Measurements from ENCODE around the gene CCK. TPM values are rescaled to one million over a fixed set of nuclear protein-coding genes. Genes with fewer than 3 reads are reported as not detected.

CCK gene
- total RNA-seq, 2 donors from 2014 or later = not detected

GRCh38 chr3:42263354-42264346 lies 2.3 kb downstream of the CCK start:
- H3K9me3 Mint-ChIP-seq = no peaks in the 10 kb centered on the region
- peaks cover 12% of the 10 kb centered on the region for H3K4me1 Mint-ChIP-seq (ENCODE audit: low read depth)
- peaks cover 3 to 5% of the 10 kb centered on the region in 2 donors for H3K36me3 Mint-ChIP-seq (ENCODE audit: insufficient read depth in 2 of 2)
- H3K4me3 Mint-ChIP-seq = peak overlapping the region; percentile 66 to 74
- H3K27me3 Mint-ChIP-seq (ENCODE audit: low read depth) = peaks cover 71% of the 10 kb centered on the region
- DNase-seq (peak; percentile 18 to 33), ATAC-seq (replicated peaks in 1 of 2) (peak; percentile 45 to 66)
- no peak overlapping the region for H3K27ac Mint-ChIP-seq

GRCh38 chr3:42262525-42262924 lies 3.5 kb downstream of the CCK start:
- Mint-ChIP-seq H3K27ac (no peak overlapping the region), H3K4me1 (ENCODE audit: low read depth) (peaks cover 12% of the 10 kb centered on the region), H3K9me3 (no peaks in the 10 kb centered on the region), H3K36me3 (ENCODE audit: insufficient read depth in 2 of 2) (peaks cover 3 to 5% of the 10 kb centered on the region in 2 donors), H3K4me3 (no peak overlapping the region), H3K27me3 (ENCODE audit: low read depth) (peaks cover 72% of the 10 kb centered on the region)
- ATAC-seq (replicated peaks in 1 of 2) (no peak), DNase-seq (no peak)

- H3K27me3 Mint-ChIP-seq (ENCODE audit: low read depth) = peaks cover 45% of the 10 kb centered on the region
- H3K9me3 Mint-ChIP-seq = no peaks in the 10 kb centered on the region
- no peak for ATAC-seq (replicated peaks in 1 of 2)
- no peaks in the 10 kb centered on the region for H3K36me3 Mint-ChIP-seq (ENCODE audit: insufficient read depth in 2 of 2)
- no peak overlapping the region for H3K27ac Mint-ChIP-seq
- no peak for DNase-seq
- peaks cover 9% of the 10 kb centered on the region for H3K4me1 Mint-ChIP-seq (ENCODE audit: low read depth)
- no peak overlapping the region for H3K4me3 Mint-ChIP-seq
These were observed 9.0 kb downstream of the CCK start for GRCh38 chr3:42257007-42257406.

GRCh38 chr3:42256135-42256819 lies 9.7 kb downstream of the CCK start:
- ATAC-seq (replicated peaks in 1 of 2) = peak; percentile 47 to 58
- Mint-ChIP-seq H3K4me3 (no peak overlapping the region), H3K9me3 (no peaks in the 10 kb centered on the region), H3K4me1 (ENCODE audit: low read depth) (peaks cover 9% of the 10 kb centered on the region), H3K36me3 (ENCODE audit: insufficient read depth in 2 of 2) (no peaks in the 10 kb centered on the region), H3K27ac (no peak overlapping the region), H3K27me3 (ENCODE audit: low read depth) (peaks cover 38% of the 10 kb centered on the region)
- no peak for DNase-seq

- ATAC-seq (replicated peaks in 1 of 2) = no peak
These were observed 11.4 kb downstream of the CCK start for GRCh38 chr3:42254566-42254965.

GRCh38 chr3:42250761-42251160 lies 15.2 kb downstream of the CCK start:
- ATAC-seq (replicated peaks in 1 of 2) = no peak
- Mint-ChIP-seq H3K4me1 (ENCODE audit: low read depth) (peaks cover 2% of the 10 kb centered on the region), H3K27me3 (ENCODE audit: low read depth) (peaks cover 30% of the 10 kb centered on the region), H3K9me3 (no peaks in the 10 kb centered on the region), H3K4me3 (no peak overlapping the region), H3K27ac (no peak overlapping the region), H3K36me3 (ENCODE audit: insufficient read depth in 2 of 2) (no peaks in the 10 kb centered on the region)
- DNase-seq = no peak

More at GRCh38 chr3:42254566-42254965, 11.4 kb downstream of the CCK start:
- peaks cover 9% of the 10 kb centered on the region for H3K4me1 Mint-ChIP-seq (ENCODE audit: low read depth)
- no peaks in the 10 kb centered on the region for H3K9me3 Mint-ChIP-seq
- no peak for DNase-seq
- no peak overlapping the region for H3K4me3 Mint-ChIP-seq
- H3K27me3 Mint-ChIP-seq (ENCODE audit: low read depth) = peaks cover 27% of the 10 kb centered on the region
- no peaks in the 10 kb centered on the region for H3K36me3 Mint-ChIP-seq (ENCODE audit: insufficient read depth in 2 of 2)
- no peak overlapping the region for H3K27ac Mint-ChIP-seq

- no peak overlapping the region for H3K4me3 Mint-ChIP-seq
These were observed 18.4 kb downstream of the CCK start for GRCh38 chr3:42247576-42248027.

GRCh38 chr3:42246091-42246490 lies 19.9 kb downstream of the CCK start:
- H3K4me1 Mint-ChIP-seq (ENCODE audit: low read depth) = no peaks in the 10 kb centered on the region
- H3K9me3 Mint-ChIP-seq = no peaks in the 10 kb centered on the region
- no peak overlapping the region for H3K27ac Mint-ChIP-seq
- no peak overlapping the region for H3K4me3 Mint-ChIP-seq
- peaks cover 16% of the 10 kb centered on the region for H3K27me3 Mint-ChIP-seq (ENCODE audit: low read depth)
- DNase-seq (no peak), ATAC-seq (replicated peaks in 1 of 2) (no peak)
- H3K36me3 Mint-ChIP-seq (ENCODE audit: insufficient read depth in 2 of 2) = no peaks in the 10 kb centered on the region

More at GRCh38 chr3:42247576-42248027, 18.4 kb downstream of the CCK start:
- no peak overlapping the region for H3K27ac Mint-ChIP-seq
- ATAC-seq (replicated peaks in 1 of 2) = peak; percentile 50 to 62
- DNase-seq = peak; percentile 52 to 71
- no peaks in the 10 kb centered on the region for H3K4me1 Mint-ChIP-seq (ENCODE audit: low read depth)
- no peaks in the 10 kb centered on the region for H3K9me3 Mint-ChIP-seq
- H3K27me3 Mint-ChIP-seq (ENCODE audit: low read depth) = peaks cover 9% of the 10 kb centered on the region
- no peaks in the 10 kb centered on the region for H3K36me3 Mint-ChIP-seq (ENCODE audit: insufficient read depth in 2 of 2)

- peaks cover 5 to 13% of the 10 kb centered on the region in 2 donors for H3K36me3 Mint-ChIP-seq (ENCODE audit: insufficient read depth in 2 of 2)
- H3K4me3 Mint-ChIP-seq = no peak overlapping the region
- no peak overlapping the region for H3K27ac Mint-ChIP-seq
These were observed 29.4 kb downstream of the CCK start for GRCh38 chr3:42236611-42237010.

GRCh38 chr3:42235532-42235931 lies 30.5 kb downstream of the CCK start:
- H3K9me3 Mint-ChIP-seq = peaks cover 5 to 9% of the 10 kb centered on the region in 2 donors
- no peak for ATAC-seq (replicated peaks in 1 of 2)

More at GRCh38 chr3:42236611-42237010, 29.4 kb downstream of the CCK start:
- ATAC-seq (replicated peaks in 1 of 2) (no peak), DNase-seq (no peak)
- H3K9me3 Mint-ChIP-seq = peaks cover 5 to 9% of the 10 kb centered on the region in 2 donors
- H3K4me1 Mint-ChIP-seq (ENCODE audit: low read depth) = no peaks in the 10 kb centered on the region
- H3K27me3 Mint-ChIP-seq (ENCODE audit: low read depth) = peaks cover 47% of the 10 kb centered on the region

GRCh38 chr3:42230860-42231259 lies 35.1 kb downstream of the CCK start:
- Mint-ChIP-seq H3K27me3 (ENCODE audit: low read depth) (peaks cover 21% of the 10 kb centered on the region), H3K4me3 (no peak overlapping the region), H3K4me1 (ENCODE audit: low read depth) (no peaks in the 10 kb centered on the region), H3K9me3 (no peaks in the 10 kb centered on the region), H3K27ac (no peak overlapping the region), H3K36me3 (ENCODE audit: insufficient read depth in 2 of 2) (peaks cover under 1 to 2% of the 10 kb centered on the region in 2 donors)
- DNase-seq (no peak), ATAC-seq (replicated peaks in 1 of 2) (no peak)

More at GRCh38 chr3:42235532-42235931, 30.5 kb downstream of the CCK start:
- DNase-seq = no peak
- Mint-ChIP-seq H3K27ac (no peak overlapping the region), H3K4me1 (ENCODE audit: low read depth) (no peaks in the 10 kb centered on the region), H3K4me3 (no peak overlapping the region), H3K27me3 (ENCODE audit: low read depth) (peaks cover 42% of the 10 kb centered on the region), H3K36me3 (ENCODE audit: insufficient read depth in 2 of 2) (peaks cover 5 to 13% of the 10 kb centered on the region in 2 donors)

- Mint-ChIP-seq H3K36me3 (ENCODE audit: insufficient read depth in 2 of 2) (peaks cover 0 to 2% of the 10 kb centered on the region in 2 donors), H3K4me1 (ENCODE audit: low read depth) (no peaks in the 10 kb centered on the region), H3K27ac (no peak overlapping the region), H3K9me3 (no peaks in the 10 kb centered on the region), H3K4me3 (no peak overlapping the region), H3K27me3 (ENCODE audit: low read depth) (peaks cover 13% of the 10 kb centered on the region)
- ATAC-seq (replicated peaks in 1 of 2) = no peak
- DNase-seq = no peak
These were observed 35.9 kb downstream of the CCK start for GRCh38 chr3:42229942-42230688.

Data from activated T-cell treated with anti-CD3 and anti-CD28 coated beads, Interleukin-2, amount 50 U/mL, for 72 hours (primary cell).